ENCODE measurements around the gene S1PR4.

DNA sequence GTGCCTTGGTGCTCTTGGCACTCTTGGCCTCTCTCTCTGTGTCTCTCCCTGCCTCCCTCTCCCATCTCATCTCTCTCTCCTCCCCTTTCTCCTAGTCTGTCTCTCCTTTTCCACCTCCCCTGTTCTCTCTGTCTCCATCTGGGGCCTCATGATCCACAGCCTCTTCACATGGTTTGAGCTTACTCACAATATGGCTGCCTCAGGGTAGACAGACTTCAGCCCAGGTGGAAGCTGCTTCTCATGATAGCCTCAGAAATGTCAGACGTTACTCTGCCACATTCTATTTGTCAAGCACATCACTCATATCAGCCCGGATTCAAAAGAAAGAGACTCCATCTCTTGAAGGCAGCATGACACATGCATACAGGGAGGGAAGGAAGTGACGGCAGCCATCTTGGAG is 18.4 kb upstream of the S1PR4 start:
- TF ChIP-seq, protein P1, sequence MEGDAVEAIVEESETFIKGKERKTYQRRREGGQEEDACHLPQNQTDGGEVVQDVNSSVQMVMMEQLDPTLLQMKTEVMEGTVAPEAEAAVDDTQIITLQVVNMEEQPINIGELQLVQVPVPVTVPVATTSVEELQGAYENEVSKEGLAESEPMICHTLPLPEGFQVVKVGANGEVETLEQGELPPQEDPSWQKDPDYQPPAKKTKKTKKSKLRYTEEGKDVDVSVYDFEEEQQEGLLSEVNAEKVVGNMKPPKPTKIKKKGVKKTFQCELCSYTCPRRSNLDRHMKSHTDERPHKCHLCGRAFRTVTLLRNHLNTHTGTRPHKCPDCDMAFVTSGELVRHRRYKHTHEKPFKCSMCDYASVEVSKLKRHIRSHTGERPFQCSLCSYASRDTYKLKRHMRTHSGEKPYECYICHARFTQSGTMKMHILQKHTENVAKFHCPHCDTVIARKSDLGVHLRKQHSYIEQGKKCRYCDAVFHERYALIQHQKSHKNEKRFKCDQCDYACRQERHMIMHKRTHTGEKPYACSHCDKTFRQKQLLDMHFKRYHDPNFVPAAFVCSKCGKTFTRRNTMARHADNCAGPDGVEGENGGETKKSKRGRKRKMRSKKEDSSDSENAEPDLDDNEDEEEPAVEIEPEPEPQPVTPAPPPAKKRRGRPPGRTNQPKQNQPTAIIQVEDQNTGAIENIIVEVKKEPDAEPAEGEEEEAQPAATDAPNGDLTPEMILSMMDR (IDR thresholded peaks at IDR 0.05; ENCODE audit: insufficient read depth, low read depth, low read length), result no peak
- TF ChIP-seq EZH2 (IDR thresholded peaks at IDR 0.05; ENCODE audit: insufficient read depth, low read length), result no peak

Data from astrocyte (in vitro differentiated cells and primary cell).